NCI-H128 (cell line): Measurements from ENCODE around the gene CADPS.

Experiments
- DNase-seq: peaks from one replicate; lab custom pipeline; 2025; ENCODE audit not compliant: unreplicated experiment; lab: John Stamatoyannopoulos, UW

The CADPS gene

GRCh38 chr3:62562596-62562995, 312.6 kb downstream of the CADPS start:
- DNase-seq: no peak

GRCh38 chr3:62562017-62562416, 313.2 kb downstream of the CADPS start:
- DNase-seq: no peak

- DNase-seq: no peak
Measured at GRCh38 chr3:62559831-62560445, 315.3 kb downstream of the CADPS start.

GRCh38 chr3:62558549-62559112, 316.6 kb downstream of the CADPS start:
- no peak for DNase-seq

GRCh38 chr3:62557983-62558382, 317.2 kb downstream of the CADPS start:
- DNase-seq: no peak

GRCh38 chr3:62557450-62557849, 317.8 kb downstream of the CADPS start:
- no peak for DNase-seq

GRCh38 chr3:62556121-62556815, 318.9 kb downstream of the CADPS start:
- DNase-seq: no peak

GRCh38 chr3:62554264-62554799, 320.9 kb downstream of the CADPS start:
- DNase-seq: no peak

GRCh38 chr3:62553811-62554210, 321.4 kb downstream of the CADPS start:
- DNase-seq: no peak

GRCh38 chr3:62551556-62551955, 323.7 kb downstream of the CADPS start:
- DNase-seq: no peak

GRCh38 chr3:62550439-62550838, 324.8 kb downstream of the CADPS start:
- no peak for DNase-seq

- no peak for DNase-seq
Measured at GRCh38 chr3:62548528-62549205, 326.5 kb downstream of the CADPS start.

GRCh38 chr3:62546266-62546665, 328.9 kb downstream of the CADPS start:
- DNase-seq: no peak

- DNase-seq: no peak
Measured at GRCh38 chr3:62542185-62542584, 333.0 kb downstream of the CADPS start.

- no peak for DNase-seq
Measured at GRCh38 chr3:62539762-62540161, 335.5 kb downstream of the CADPS start.

GRCh38 chr3:62538691-62539356, 336.4 kb downstream of the CADPS start:
- no peak for DNase-seq

GRCh38 chr3:62534326-62534725, 340.9 kb downstream of the CADPS start:
- no peak for DNase-seq

GRCh38 chr3:62532796-62533195, 342.4 kb downstream of the CADPS start:
- DNase-seq: no peak

- DNase-seq: no peak
Measured at GRCh38 chr3:62531981-62532380, 343.2 kb downstream of the CADPS start.

GRCh38 chr3:62531493-62531892, 343.7 kb downstream of the CADPS start:
- no peak for DNase-seq

GRCh38 chr3:62529230-62529629, 346.0 kb downstream of the CADPS start:
- no peak for DNase-seq
